Measurements from ENCODE around the gene PIK3R1.

PIK3R1 gene

DNA sequence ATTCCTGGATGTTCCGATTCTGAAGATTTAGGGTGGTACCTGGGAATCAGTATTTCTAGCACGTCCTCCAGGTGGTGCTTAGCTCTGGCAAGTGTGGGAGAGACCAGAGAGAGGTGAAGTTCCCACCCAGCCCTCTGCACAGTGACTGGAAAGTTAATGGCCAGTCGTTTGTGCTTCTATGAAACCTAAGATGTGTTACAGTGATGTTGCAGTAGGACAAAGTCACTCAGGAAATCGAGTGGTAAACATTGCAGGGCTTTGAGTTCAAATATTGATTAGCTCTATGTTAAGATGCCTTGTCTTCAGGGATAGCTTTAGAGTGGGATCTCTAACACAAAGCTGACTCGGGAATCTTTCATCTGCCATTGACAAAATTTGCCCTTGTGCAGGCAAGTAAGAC, 55.6 kb downstream of the PIK3R1 start:
- DNase-seq (ENCODE audit: low read depth) = no peak

DNA sequence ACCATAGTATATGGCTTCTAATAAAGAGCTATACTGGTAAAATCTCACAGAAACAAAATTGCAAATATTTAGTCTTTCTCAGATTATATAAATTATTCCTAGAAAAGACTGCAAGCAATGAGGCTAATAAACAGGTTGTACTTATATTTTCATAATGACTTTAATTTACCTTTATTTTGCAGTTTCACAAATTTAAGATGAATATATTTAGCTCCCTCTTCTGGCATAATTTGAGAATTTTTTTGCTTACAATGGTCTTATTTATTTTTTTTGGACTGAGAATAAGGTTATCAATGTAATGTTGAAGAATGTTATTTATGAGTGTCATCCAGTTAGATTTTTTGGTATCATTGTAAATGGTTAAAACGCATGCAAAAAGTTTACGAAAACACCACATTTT, 56.7 kb downstream of the PIK3R1 start:
- DNase-seq (ENCODE audit: low read depth) = no peak

DNA sequence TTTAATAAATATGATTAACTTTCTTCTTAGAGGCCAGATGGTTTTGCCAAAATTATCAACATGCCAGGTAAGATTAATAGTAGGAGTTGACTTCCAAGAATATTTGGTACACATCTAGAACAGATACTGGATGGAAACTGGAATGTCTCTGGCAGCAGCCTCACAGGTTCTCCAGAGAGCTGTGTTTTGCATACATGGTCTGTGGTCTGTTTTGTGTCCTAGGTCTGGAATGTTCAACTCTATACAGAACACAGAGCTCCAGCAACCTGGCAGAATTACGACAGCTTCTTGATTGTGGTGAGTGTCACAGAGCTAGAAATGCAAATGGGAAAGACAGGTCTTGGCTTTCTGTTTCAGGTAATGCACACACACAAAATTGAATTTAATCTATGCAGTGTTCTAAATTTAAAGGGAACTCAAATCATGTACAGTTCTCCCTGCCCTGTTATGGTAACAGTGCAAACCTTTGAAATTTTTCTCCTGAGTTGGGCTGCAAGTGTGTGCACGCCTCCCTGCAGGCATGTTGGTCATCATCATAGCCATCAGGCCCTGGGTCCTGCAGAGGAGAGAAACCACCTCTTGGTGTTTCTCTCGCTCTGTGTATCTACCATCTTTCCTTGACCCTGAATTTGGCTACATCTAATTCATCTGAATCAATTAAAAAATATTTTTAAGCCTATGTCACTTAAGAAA, 58.3 kb downstream of the PIK3R1 start:
- no peak for DNase-seq (ENCODE audit: low read depth)

DNA sequence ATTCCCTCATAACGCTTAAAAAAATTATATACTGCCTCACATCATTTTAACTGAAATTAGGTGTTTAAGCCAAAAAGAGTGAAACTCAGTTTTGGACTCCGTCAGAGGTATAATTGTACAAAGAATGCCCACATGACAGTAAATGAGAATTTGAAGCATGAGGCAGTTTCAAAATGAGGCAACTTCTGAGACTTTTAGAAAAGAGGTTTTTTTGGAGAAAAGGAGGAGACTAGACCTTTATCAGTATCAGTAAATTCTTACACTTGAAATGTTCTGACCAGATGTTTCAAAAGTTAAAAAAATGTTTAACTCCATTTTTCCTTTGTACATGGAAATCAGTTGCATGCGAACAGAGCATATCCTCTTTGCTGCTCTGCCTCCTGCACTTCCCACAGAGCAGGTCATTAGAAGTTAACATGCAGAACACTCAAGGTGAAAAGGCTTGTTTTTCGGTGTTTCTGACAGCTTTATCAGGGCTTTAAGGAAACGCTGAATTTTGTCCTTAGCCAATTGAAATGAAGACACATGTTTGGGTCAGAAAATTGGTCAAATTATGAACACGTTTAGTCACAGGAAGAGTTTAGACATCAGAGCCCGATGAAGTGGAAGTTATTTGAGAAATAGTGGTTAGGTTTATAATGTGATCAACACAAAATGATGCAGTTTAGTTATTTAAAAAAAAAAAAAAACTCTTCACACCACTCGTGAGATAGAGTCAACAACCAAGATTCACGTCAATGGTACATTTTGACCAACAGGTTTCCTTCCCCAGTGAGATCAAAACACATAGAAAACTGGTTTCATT, 59.5 kb downstream of the PIK3R1 start:
- no peak for DNase-seq (ENCODE audit: low read depth)

DNA sequence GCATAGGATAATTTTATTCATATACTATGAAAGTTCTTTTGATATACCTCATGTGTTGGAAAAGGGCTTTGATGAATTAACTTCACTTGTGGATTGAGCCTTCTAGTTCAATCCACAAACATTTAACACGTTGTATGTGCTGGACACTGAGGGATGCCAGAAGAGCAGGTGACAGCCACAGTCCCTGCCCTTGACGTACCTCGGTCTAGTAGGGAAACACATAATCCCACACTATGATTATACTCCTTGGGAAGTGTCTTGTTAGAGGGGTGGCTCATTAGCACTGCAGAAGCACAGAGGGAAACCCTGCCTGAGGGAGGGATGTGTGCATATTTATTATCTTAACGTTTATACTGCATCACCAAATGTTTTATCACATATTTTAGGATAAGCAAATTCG, 61.2 kb downstream of the PIK3R1 start:
- DNase-seq (ENCODE audit: low read depth) = no peak

DNA sequence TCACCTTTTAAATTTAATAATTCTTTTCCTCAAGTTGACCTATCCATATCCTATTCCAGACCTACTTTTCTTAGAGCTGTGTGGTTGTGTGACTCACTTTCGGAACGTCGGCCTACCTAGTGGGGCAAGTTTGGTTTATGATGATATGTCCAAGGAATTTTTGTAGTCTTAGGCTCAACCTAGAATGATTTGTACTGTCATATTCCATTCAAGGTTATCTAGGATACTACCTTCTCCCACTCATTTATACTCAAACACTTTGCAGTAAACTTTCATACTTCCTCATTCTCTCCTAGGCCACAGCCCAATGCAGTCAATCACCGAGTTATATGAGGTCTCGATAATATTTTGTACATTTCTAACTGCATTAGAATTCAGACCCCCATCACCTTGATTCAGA, 61.9 kb downstream of the PIK3R1 start:
- DNase-seq (ENCODE audit: low read depth) = no peak

DNA sequence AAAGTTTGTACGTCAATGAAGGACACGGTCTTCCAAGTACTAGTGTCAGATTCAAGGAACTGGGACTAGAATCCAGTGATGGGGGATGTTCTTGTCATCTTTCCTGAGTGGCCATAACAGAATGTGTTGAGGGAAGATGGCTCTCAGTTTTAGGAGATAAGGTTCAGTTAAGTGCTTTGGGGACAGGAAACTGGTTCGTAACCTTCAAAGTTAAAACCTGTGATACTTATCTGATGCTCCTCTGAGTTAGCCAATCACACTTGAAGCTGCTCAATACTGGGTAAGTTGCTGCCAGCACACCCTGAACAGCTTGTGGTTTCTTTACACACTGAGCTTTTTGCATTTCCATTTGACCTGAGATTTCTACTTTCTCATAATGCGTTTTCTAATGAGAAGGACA, 64.4 kb downstream of the PIK3R1 start:
- no peak for DNase-seq (ENCODE audit: low read depth)

DNA sequence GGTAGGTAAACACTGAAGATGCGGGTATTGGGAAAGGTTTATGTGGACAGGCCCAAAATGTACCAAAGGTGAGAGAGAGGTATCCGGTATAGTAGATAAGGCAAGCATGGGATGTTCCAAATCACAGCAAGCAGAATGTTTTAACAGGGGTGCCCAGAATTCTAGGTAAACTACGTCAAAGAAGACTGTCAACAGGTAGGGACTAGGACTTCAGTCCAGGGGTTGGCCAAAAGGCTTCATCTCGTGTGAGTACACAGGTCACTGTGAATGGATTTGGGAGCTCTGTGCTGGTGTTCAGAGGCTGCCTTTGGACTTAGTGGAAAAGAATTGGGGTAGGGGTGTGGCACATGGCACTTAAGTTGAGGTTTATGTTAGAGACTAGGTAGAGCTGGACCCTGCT, 66.4 kb downstream of the PIK3R1 start:
- DNase-seq (ENCODE audit: low read depth) = no peak

DNA sequence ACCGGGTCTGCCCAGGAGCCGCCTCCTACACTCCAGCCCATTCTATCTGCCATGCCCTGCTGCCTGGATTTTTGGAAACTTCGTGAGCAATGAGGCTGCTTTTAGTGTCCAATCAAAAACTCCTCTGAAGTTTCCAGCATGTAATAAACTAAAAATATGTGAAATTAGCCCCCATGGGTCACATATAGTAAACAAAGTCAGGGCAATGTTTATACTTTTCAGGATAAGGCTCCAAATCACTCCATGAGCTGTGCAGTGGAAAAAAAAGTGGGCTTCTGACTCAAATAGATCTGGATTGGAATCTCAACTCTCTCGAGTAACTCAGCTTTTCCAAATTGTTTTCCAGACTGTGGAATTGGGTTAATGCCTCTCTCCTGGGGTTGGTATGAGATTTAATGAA, 68.2 kb downstream of the PIK3R1 start:
- no peak for DNase-seq (ENCODE audit: low read depth)

DNA sequence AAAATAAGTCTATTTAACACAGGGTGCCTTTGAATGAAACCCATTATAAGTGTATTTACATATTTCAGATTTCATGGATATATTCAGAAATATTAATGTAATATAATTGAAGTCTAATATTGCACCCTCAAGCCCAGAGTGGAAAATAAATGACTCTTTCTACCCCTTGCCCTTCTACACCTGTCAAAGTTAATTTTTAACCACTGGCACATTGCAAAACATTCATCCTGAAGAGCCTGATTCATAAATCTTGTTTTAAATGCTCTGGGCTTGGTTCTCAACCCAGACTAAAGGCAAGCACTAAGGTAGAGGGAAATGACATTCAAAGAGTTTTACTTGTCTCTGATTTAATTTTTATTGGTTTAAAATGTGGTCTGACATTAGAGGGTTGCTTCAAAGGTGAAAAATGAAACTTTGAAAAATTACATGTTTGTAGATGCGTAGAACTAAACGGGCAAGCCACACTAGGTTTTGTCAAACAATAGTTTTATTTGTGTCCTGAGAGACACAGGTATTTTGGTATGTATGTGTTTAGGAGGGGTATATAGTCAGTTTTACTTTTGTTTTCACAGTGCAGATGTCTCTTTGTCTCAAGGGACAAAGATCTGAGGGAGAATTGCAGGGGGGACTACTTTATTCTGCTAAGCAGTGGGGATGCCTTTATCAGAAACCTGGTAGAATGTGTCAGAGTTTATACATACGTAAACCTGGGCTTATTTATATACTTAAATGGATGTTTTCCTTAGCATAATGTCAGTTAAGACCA, 69.7 kb downstream of the PIK3R1 start:
- DNase-seq (ENCODE audit: low read depth) = no peak

DNA sequence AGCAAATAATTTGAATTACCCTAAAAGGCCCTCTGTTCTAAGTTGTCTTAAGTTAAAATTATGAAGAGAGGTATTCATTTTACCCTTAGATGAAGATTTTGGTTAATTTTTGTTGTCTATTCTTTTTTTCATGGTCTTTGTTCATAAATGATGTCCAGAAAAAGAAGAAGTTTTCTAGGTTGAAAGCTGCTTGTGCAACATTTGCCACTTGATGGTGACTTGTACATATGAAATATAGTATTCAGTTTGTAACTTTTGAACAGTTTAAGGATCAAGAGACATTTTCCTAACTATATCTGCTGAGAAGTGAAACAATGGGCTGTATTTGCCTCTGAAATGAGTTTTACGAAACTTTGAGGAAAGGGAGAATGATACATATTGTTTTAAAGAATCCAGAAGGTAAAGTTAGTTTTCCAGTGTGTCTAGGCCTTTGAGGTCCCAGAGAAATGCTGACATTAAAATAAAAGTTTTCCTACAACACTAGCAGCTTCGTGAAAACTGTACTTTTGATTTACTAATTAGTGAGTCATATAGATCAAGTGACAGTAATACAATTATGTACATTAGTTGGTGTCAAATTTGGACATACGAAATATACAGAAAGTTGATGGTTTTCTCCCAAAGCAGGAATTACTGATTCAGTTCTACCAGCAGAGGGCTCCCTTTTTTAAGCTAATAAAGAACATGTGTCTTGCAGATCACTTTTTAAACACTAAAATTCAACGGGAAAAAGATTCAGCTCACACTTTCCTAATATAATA, 70.5 kb downstream of the PIK3R1 start:
- DNase-seq (ENCODE audit: low read depth) = no peak

DNA sequence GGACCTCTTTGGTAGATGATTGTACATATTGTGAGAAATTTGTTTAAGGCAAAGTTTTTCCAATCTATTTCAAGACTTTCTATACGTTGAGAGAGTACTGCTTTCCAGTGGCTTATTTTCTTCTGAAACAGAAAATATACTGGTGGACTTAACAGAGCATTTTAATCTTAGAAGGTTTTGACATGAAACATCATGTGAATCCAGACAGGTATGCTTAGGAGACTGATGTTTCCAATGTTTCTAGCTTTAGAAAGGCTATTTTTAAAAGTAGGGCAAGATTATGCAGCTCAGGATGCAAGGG, 71.0 kb downstream of the PIK3R1 start:
- DNase-seq (ENCODE audit: low read depth) = no peak

DNA sequence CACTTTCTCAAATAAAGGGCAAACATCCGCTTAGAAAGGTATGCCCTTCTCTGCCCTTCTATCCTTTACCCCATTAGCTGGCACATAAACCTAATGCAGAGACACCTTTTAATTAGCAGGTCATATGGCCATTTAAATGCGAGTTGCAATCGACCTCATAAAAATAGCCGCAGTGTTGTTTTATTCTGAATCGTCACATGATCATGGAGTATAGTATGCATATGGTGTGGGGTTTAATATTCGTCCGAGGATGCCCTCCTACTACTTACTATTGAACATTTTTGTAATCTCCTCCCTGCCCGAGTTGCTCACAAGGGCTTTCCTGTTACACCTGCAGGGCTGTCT, 72.0 kb downstream of the PIK3R1 start:
- DNase-seq (ENCODE audit: low read depth) = no peak

DNA sequence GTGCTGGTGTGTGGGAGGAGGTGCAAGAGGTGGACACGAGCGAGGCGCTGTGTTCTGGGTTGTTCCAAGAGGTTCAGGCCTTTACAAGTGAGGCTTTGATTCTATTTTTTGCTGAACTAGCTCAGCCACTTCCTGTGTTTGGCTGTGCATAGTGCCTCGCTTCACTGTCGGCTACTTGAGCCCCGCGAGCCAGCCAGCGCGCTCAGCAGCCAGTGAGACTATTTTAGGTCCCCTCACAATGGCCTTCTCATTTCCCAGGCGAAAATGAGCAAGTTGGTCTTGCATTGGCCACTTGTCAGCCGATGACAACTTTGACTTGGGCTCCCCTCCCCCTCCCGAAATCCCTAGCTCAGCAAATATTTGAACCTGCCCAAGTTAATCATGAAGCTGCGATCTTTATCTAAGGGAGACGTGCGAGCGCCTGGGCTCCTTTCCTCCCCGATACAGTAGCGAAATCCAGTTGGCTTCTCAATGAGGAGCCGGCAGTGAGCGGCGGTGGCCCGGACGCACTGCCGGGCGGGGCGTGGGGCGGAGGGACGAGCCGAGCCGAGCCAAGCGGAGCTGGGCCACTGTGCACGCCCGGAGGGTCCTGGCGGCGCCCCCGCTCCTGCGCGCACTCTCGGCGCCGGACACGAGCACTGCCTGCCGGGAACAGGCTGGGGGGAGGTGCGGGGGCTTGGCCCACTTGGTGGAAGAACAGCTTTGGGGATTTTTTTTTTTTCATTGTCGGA, 72.6 kb downstream of the PIK3R1 start:
- peak; percentile 27 for DNase-seq (ENCODE audit: low read depth)

DNA sequence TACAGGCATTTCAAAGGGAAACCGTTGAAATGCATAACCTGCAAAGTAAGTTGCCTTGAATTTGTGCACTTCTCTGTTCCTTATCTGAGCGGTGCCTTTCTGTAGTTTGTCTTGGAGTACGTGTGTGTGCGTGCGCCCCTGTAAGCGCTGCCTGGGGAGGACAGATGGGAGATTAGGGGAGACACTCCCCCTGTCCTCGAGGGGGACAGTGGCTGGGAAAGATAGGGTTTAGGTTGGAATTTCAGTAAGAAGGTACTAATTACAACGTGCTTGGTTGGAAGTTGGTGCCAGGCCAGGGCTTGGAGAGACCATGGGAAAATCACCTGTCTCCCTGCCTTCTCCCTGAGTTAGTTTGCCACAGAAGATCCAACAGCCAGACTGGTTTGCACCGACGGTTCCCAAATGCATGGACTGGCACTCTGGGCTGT, 73.2 kb downstream of the PIK3R1 start:
- no peak for DNase-seq (ENCODE audit: low read depth)

DNA sequence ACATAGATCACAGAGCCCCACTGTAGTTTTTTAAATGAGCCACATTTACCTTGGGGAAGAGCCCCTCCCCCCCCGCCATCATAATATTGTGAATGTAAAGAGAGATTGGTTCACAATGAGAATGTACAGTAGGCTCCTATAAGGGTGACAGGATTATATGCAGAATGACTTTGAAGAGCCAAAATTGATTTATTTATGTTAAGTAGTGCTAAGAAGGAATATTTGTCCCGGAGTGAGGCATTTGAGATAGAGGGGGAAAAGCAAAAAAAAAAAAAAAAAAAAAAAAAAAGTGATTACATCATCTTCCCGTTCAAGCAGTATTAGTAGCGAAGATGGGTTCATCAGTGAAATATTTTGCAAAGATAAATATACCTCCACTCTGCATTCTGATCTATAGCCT, 73.9 kb downstream of the PIK3R1 start:
- no peak for DNase-seq (ENCODE audit: low read depth)

DNA sequence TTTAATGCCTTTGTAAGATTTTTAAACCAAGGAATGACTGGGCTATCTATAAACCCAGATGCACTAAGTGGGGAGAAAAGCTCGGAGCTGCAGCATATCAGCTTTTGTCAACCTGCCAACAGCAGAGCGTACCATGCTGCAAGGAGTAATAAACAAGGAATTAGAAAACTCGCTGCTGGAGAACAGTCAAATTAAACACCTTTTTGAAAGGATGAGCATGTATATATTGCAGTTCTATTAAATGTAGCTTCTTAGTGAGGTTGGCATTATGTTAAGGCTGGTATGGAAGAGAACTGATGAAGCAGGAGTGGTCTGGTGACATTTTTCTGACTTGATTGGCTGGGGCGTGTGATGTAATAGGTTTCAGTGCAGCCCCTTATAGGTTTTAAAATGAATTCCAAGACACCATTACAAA, 74.7 kb downstream of the PIK3R1 start:
- DNase-seq (ENCODE audit: low read depth) = no peak

DNA sequence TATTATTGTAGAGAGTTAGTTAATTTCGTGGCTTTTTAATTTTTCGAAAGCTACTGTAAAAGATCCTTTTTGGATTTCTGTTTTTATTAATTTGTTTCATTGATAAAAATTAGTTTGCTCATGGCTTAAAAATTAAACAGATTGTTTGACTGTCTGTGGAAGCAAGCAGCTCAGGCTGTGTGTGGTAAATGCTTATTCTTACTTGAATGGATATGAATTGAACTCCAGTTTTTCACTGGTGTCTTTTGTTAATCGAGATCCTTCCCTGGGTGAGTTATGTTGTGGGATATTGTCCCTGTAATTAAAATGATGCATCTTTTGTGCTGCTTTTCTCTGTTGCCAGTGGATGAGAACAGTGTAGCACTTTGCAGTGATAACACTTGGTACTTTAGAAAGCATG, 75.3 kb downstream of the PIK3R1 start:
- no peak for DNase-seq (ENCODE audit: low read depth)

DNA sequence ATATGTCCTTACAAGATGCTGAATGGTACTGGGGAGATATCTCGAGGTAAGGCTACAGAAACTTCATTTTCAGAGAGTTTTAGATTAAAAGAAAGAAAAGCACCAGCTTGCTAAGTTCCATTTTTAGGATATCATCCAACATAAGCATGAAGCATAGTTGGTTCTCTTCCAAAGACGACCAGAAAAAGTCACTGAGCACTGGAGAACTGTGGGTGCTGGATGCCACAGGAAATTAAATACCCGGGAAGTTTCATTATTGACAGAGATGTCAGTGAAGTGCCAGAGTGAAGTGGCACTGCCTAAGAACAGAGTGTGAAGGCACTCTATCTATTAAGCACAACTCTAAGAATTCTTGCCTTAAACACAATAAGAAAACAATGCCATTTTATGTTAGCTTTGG, 76.8 kb downstream of the PIK3R1 start:
- DNase-seq (ENCODE audit: low read depth) = no peak

DNA sequence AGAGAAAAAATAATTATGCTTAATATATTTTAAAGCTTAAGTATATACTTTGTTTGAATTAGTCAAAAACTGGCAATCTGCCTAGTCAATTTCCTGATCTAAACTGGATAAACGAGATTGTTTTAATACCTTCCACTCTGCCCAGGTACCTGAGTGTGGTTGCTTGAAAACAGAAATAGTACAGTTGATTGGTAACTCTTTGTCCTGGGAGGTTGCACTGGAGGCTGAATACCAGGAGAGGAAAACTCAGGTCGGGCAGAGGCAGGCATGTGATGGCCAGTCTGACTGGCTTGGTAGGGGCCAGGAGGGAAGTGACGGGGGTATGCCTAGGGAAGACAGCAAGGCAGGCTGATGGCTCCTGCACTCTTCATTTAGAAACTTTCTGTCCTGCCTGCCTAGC, 80.2 kb downstream of the PIK3R1 start:
- no peak for DNase-seq (ENCODE audit: low read depth)

DNA sequence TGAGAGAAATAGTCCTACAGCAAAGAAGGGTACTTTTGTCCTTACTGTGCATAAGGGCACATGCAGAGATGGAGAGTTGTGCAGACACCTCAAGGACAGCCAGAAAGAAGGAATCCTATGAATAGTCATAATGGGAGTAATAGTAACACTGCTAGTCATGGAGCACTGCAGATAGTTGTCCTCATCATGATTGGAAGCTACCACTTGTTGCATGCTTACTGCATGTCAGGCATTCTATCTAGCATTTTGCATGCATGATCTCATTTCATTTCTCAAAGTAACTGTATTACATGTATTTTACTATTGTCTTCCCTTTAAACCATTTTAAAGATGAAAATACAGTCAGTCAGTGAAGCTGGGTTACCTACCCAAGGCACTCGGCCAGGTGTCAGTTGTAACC, 81.3 kb downstream of the PIK3R1 start:
- no peak for DNase-seq (ENCODE audit: low read depth)

DNA sequence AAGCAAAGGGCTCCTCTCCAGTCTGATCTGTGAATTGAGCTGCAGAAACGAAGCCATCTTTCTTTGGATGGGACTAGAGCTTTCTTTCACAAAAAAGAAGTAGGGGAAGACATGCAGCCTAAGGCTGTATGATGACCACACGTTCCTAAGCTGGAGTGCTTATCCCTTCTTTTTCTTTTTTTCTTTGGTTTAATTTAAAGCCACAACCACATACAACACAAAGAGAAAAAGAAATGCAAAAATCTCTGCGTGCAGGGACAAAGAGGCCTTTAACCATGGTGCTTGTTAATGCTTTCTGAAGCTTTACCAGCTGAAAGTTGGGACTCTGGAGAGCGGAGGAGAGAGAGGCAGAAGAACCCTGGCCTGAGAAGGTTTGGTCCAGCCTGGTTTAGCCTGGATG, 82.1 kb downstream of the PIK3R1 start:
- no peak for DNase-seq (ENCODE audit: low read depth)

Measured in stimulated activated CD8-positive, alpha-beta memory T cell treated with anti-CD3 and anti-CD28 coated beads, Interleukin-12 subunit alpha, Interleukin-12 subunit beta, amount 100 ng/mL, for 4 hours (primary cell).